Measurements from ENCODE around the gene STPG2.
"Not testable (repeated sequence)": the region's sequence is repeated elsewhere in the genome, so short reads cannot be mapped to it uniquely, and the experiment has no call there.

Gene STPG2

DNA sequence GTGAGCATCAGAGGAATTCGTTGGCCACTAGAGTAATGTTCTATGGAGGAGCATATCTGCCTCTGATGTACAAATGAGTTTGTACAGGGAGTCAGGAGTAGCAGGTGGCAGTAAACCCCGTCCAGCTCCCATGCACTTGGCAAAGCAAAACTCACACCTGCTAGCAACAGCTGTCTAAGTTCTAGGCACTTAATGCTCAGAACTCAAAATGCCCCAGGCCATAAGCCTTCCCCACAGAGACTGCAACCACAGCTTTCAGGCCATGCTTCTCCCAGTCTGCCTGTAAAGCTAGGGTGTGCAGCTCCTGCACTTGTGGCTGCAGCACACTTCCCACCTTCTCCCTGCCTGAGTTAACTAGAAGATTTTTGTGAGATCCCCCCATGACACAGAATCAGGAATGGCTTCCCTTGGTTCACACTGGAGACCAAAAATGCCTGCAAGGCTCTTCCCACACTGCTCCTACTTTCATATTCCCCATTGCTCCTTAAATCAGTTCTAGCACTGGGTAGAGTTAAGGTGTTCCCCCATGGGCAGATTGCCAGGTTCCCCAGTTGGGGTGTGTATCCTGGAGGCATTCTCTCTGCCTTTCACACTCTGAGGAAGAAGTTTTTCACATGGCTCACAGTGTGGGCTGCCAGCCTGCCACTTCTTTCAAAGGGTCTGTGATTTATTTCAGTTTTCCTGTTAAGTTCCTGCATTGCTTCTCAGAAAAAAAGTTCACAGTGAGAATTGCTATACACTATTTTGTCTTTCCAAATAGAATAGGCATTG, 189.9 kb downstream of the STPG2 start:
- no peak overlapping the region for H3K4me3 Mint-ChIP-seq

GRCh38 chr4:97952763-97953162, 190.5 kb downstream of the STPG2 start:
- no peaks in the 10 kb centered on the region for H3K36me3 Mint-ChIP-seq (ENCODE audit: insufficient read depth)
- H3K4me3 Mint-ChIP-seq, result no peak overlapping the region
- no peaks in the 10 kb centered on the region for H3K27me3 Mint-ChIP-seq
- no peak for DNase-seq
- no peaks in the 10 kb centered on the region for H3K4me1 Mint-ChIP-seq (ENCODE audit: low read depth in 2 of 2)
- peaks cover 7 to 10% of the 10 kb centered on the region in 2 donors for H3K9me3 Mint-ChIP-seq
- no peak for ATAC-seq (replicated peaks)
- no peak overlapping the region for H3K27ac Mint-ChIP-seq

More for the DNA sequence above, 189.9 kb downstream of the STPG2 start:
- H3K4me1 Mint-ChIP-seq (ENCODE audit: low read depth in 2 of 2), result no peaks in the 10 kb centered on the region
- ATAC-seq (replicated peaks), result no peak
- no peak for DNase-seq
- peaks cover 6 to 7% of the 10 kb centered on the region in 2 donors for H3K9me3 Mint-ChIP-seq
- H3K27me3 Mint-ChIP-seq, result no peaks in the 10 kb centered on the region
- no peak overlapping the region for H3K27ac Mint-ChIP-seq
- no peaks in the 10 kb centered on the region for H3K36me3 Mint-ChIP-seq (ENCODE audit: insufficient read depth)

- ATAC-seq (replicated peaks), result no peak
- Mint-ChIP-seq H3K4me3 (no peak overlapping the region), H3K4me1 (ENCODE audit: low read depth in 2 of 2) (no peaks in the 10 kb centered on the region), H3K27me3 (no peaks in the 10 kb centered on the region), H3K36me3 (ENCODE audit: insufficient read depth) (no peaks in the 10 kb centered on the region), H3K9me3 (peaks cover 7 to 8% of the 10 kb centered on the region in 2 donors), H3K27ac (no peak overlapping the region)
- no peak for DNase-seq
Observed at GRCh38 chr4:97950836-97951235, 192.4 kb downstream of the STPG2 start.

DNA sequence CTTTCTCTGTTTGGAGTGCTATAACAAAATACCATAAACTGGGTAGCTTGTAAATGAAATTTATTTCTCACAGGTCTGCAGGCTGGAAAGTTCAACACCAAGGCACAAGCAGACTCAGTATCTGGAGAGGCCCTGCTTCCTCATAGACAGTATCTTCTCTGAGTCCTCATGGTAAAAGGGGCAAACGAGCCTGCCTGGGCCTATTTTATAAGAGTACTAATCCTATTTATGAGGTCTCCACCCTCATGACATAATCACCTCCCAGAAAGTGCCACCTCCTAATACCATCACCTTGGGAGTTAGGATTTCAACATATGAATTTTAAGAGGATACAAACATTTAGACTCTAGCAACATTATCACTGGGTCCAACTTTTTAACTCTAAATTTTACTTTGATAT, 200.3 kb downstream of the STPG2 start:
- H3K36me3 Mint-ChIP-seq (ENCODE audit: insufficient read depth), result no peaks in the 10 kb centered on the region
- H3K9me3 Mint-ChIP-seq, result peaks cover 0 to 11% of the 10 kb centered on the region in 2 donors
- H3K27me3 Mint-ChIP-seq, result no peaks in the 10 kb centered on the region
- no peak overlapping the region for H3K4me3 Mint-ChIP-seq
- H3K27ac Mint-ChIP-seq, result no peak overlapping the region
- H3K4me1 Mint-ChIP-seq (ENCODE audit: low read depth in 2 of 2), result no peaks in the 10 kb centered on the region
- ATAC-seq (replicated peaks) (no peak), DNase-seq (no peak)

DNA sequence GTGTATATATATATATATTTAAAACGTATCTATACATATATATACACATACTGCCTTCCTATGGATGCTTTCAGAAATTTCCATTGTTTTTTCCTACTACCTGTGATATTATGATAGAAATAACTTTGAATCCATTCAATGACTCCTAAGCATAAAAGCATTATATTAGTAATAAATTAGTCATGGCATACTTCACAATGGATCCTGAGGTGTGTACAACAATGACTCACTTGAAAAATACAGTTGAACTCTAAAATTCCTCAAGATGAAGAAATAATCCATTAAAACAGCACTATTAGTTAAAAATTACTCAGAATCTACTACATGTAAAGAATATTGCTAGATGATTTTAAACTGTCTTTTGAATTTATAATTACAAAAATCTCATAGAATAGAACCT, 201.1 kb downstream of the STPG2 start:
- Mint-ChIP-seq H3K4me1 (ENCODE audit: low read depth in 2 of 2) (no peaks in the 10 kb centered on the region), H3K9me3 (peaks cover 0 to 15% of the 10 kb centered on the region in 2 donors), H3K36me3 (ENCODE audit: insufficient read depth) (no peaks in the 10 kb centered on the region)

DNA sequence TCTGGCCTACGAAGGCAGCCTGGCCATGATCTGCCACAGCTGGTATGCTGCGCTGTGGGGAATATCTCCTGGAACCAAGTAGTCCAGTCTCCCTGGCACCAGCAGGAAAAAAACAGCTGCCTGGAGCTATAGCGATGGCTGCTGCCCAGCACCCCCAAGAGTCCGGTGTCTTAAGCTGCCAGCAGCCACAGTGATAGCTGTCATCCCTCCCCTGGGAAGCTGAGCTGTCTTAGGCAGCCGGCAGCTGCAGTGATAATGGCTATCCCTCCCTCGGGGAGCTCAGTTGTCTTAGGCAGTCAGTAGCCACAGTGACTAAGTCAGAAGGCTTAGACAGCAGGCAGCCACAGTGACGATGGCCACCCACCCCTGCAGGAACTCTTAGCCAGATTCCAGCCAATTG, 205.1 kb downstream of the STPG2 start:
- no peaks in the 10 kb centered on the region for H3K4me1 Mint-ChIP-seq (ENCODE audit: low read depth in 2 of 2)
- H3K27me3 Mint-ChIP-seq, result no peaks in the 10 kb centered on the region
- H3K9me3 Mint-ChIP-seq, result peaks cover 16 to 19% of the 10 kb centered on the region in 2 donors
- H3K36me3 Mint-ChIP-seq (ENCODE audit: insufficient read depth), result no peaks in the 10 kb centered on the region
- ATAC-seq (replicated peaks) (no peak), DNase-seq (no peak)
- H3K27ac Mint-ChIP-seq, result no peak overlapping the region
- H3K4me3 Mint-ChIP-seq, result no peak overlapping the region

More for the DNA sequence above, 201.1 kb downstream of the STPG2 start:
- H3K27ac Mint-ChIP-seq, result no peak overlapping the region
- no peak for DNase-seq
- no peaks in the 10 kb centered on the region for H3K27me3 Mint-ChIP-seq
- no peak for ATAC-seq (replicated peaks)
- no peak overlapping the region for H3K4me3 Mint-ChIP-seq

DNA sequence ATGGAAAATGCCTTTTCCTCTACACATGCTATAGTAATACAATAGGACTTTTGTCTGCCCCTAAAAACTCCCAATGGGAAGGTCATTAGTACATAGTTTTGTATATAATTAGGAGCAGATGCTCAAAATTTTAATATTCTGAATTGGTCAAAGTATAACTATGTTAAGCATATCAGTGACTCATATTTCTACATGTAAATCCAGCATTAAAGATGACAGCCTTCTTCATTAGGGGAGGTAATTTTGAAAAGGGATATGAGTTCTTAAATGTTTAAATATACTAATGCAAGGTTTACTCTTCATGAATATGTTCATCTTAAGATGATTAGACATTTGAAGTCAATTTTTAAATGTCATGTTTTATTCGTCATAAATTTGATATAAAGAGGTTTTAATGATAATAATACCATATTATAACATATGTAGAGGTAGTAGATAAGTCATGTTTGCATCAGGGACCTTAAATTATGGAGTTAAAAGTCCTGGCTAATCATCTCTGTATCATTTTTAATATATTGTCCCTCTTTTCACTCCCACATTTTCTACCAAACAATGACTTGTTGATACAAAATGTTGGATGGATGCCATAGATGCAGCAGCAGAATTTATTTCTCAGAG, 218.8 kb downstream of the STPG2 start:
- Mint-ChIP-seq H3K4me3 (no peak overlapping the region), H3K36me3 (ENCODE audit: insufficient read depth) (no peaks in the 10 kb centered on the region), H3K27me3 (no peaks in the 10 kb centered on the region), H3K27ac (no peak overlapping the region), H3K4me1 (ENCODE audit: low read depth in 2 of 2) (no peaks in the 10 kb centered on the region), H3K9me3 (peaks cover 0 to 8% of the 10 kb centered on the region in 2 donors)
- DNase-seq (no peak), ATAC-seq (replicated peaks) (no peak)

DNA sequence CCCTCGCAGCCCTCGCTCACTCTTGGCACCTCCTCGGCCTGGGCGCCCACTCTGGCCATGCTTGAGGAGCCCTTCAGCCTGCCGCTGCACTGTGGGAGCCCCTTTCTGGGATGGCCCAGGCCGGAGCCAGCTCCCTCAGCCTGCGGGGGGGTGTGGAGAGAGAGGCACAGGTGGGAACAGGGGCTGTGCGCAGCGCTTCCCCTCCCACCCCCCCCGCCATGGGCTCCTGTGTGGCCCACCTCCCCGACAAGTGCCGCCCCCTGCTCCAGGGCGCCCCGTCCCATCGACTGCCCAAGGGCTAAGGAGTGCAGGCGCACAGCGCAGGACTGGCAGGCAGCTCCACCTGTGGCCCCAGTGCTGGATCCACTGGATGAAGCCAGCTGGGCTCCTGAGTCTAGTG, 220.2 kb downstream of the STPG2 start:
- Mint-ChIP-seq H3K4me3 (no peak overlapping the region), H3K9me3 (peaks cover 0 to 8% of the 10 kb centered on the region in 2 donors), H3K36me3 (ENCODE audit: insufficient read depth) (no peaks in the 10 kb centered on the region), H3K27me3 (no peaks in the 10 kb centered on the region), H3K4me1 (ENCODE audit: low read depth in 2 of 2) (no peaks in the 10 kb centered on the region), H3K27ac (no peak overlapping the region)
- ATAC-seq (replicated peaks), result no peak
- no peak for DNase-seq

GRCh38 chr4:97917115-97917514, 226.2 kb downstream of the STPG2 start:
- no peak for ATAC-seq (replicated peaks)
- Mint-ChIP-seq H3K36me3 (ENCODE audit: insufficient read depth) (no peaks in the 10 kb centered on the region), H3K4me1 (ENCODE audit: low read depth in 2 of 2) (no peaks in the 10 kb centered on the region), H3K9me3 (peaks cover 8 to 11% of the 10 kb centered on the region in 2 donors), H3K27ac (no peak overlapping the region), H3K4me3 (no peak overlapping the region), H3K27me3 (no peaks in the 10 kb centered on the region)
- no peak for DNase-seq

GRCh38 chr4:97912156-97912555, 231.1 kb downstream of the STPG2 start:
- no peak for DNase-seq
- Mint-ChIP-seq H3K36me3 (ENCODE audit: insufficient read depth) (no peaks in the 10 kb centered on the region), H3K4me1 (ENCODE audit: low read depth in 2 of 2) (no peaks in the 10 kb centered on the region), H3K27ac (no peak overlapping the region), H3K9me3 (peaks cover 7 to 8% of the 10 kb centered on the region in 2 donors), H3K4me3 (no peak overlapping the region), H3K27me3 (no peaks in the 10 kb centered on the region)
- ATAC-seq (replicated peaks), result no peak

- ATAC-seq (replicated peaks) (no peak), DNase-seq (no peak)
- Mint-ChIP-seq H3K9me3 (peaks cover 6 to 8% of the 10 kb centered on the region in 2 donors), H3K36me3 (ENCODE audit: insufficient read depth) (no peaks in the 10 kb centered on the region), H3K27ac (no peak overlapping the region), H3K4me3 (no peak overlapping the region), H3K27me3 (no peaks in the 10 kb centered on the region), H3K4me1 (ENCODE audit: low read depth in 2 of 2) (no peaks in the 10 kb centered on the region)
Observed at GRCh38 chr4:97911236-97911906, 231.9 kb downstream of the STPG2 start.

- no peaks in the 10 kb centered on the region for H3K27me3 Mint-ChIP-seq
- no peak overlapping the region for H3K4me3 Mint-ChIP-seq
- no peak overlapping the region for H3K27ac Mint-ChIP-seq
- peaks cover under 1% of the 10 kb centered on the region in 2 donors for H3K9me3 Mint-ChIP-seq
- no peak for DNase-seq
- H3K36me3 Mint-ChIP-seq (ENCODE audit: insufficient read depth), result no peaks in the 10 kb centered on the region
- no peaks in the 10 kb centered on the region for H3K4me1 Mint-ChIP-seq (ENCODE audit: low read depth in 2 of 2)
- no peak for ATAC-seq (replicated peaks)
Observed at GRCh38 chr4:97910005-97910404, 233.3 kb downstream of the STPG2 start.

- H3K36me3 Mint-ChIP-seq (ENCODE audit: insufficient read depth); H3K27me3 Mint-ChIP-seq; ATAC-seq (replicated peaks); H3K4me3 Mint-ChIP-seq; H3K4me1 Mint-ChIP-seq (ENCODE audit: low read depth in 2 of 2); H3K9me3 Mint-ChIP-seq; DNase-seq; H3K27ac Mint-ChIP-seq: not testable (repeated sequence)
Observed at GRCh38 chr4:97903436-97904189, 239.7 kb downstream of the STPG2 start.

All from effector memory CD8-positive, alpha-beta T cell (primary cell).